ENCODE data around the gene STX17.
A peak's percentile ranks its signal among the peaks of the same experiment; 100 is the strongest.

STX17 gene

GRCh38 chr9:99948896-99949295, 42.4 kb downstream of the STX17 start:
- CTCF ChIA-PET = interaction anchor here (0.5 to 2.5 kb wide), 3 partner anchors 11 to 767 kb away, joined by 3 to 16 read pairs (median 13); no protein-coding TSS in a partner anchor

GRCh38 chr9:99953861-99954507, 47.5 kb downstream of the STX17 start:
- TF ChIP-seq, protein P1, sequence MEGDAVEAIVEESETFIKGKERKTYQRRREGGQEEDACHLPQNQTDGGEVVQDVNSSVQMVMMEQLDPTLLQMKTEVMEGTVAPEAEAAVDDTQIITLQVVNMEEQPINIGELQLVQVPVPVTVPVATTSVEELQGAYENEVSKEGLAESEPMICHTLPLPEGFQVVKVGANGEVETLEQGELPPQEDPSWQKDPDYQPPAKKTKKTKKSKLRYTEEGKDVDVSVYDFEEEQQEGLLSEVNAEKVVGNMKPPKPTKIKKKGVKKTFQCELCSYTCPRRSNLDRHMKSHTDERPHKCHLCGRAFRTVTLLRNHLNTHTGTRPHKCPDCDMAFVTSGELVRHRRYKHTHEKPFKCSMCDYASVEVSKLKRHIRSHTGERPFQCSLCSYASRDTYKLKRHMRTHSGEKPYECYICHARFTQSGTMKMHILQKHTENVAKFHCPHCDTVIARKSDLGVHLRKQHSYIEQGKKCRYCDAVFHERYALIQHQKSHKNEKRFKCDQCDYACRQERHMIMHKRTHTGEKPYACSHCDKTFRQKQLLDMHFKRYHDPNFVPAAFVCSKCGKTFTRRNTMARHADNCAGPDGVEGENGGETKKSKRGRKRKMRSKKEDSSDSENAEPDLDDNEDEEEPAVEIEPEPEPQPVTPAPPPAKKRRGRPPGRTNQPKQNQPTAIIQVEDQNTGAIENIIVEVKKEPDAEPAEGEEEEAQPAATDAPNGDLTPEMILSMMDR (IDR thresholded peaks at IDR 0.05; ENCODE audit: insufficient read depth, low read length, missing control alignments) = no peak
- POLR2A ChIA-PET = no interaction called here
- CTCF ChIA-PET = no interaction called here
- H3K4me3 ChIP-seq (ENCODE audit: low read depth, low read length) = no peak overlapping the region
- DNase-seq (ENCODE audit: low read depth, low spot score) = no peak

More at GRCh38 chr9:99948896-99949295, 42.4 kb downstream of the STX17 start:
- DNase-seq (ENCODE audit: low read depth, low spot score) = no peak
- TF ChIP-seq, protein P1 (IDR thresholded peaks at IDR 0.05; ENCODE audit: insufficient read depth, low read length, missing control alignments) = no peak
- no peak overlapping the region for H3K4me3 ChIP-seq (ENCODE audit: low read depth, low read length)
- POLR2A ChIA-PET = no interaction called here

DNA sequence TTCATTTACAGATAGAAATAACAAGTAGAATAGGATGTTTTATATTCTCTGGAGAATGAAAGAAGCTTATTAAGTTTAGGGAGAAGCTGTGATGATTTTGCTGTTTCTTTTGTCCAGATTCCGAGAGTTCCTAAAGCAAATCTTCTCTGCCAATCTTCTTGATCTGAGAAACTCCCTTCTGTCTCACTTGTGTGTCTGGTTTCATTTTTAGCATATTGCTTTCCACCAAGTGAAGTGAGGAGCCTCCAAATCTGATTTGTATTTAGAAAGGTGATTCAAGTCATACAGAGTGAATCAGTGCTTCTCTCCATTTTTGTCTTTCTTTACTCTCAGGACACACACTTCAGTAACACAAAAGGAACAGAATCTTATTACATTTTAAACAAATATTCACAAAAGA, 48.4 kb downstream of the STX17 start:
- CTCF ChIA-PET = no interaction called here
- POLR2A ChIA-PET = no interaction called here
- DNase-seq (ENCODE audit: low read depth, low spot score) = no peak
- TF ChIP-seq, protein P1 (IDR thresholded peaks at IDR 0.05; ENCODE audit: insufficient read depth, low read length, missing control alignments) = no peak
- no peak overlapping the region for H3K4me3 ChIP-seq (ENCODE audit: low read depth, low read length)

DNA sequence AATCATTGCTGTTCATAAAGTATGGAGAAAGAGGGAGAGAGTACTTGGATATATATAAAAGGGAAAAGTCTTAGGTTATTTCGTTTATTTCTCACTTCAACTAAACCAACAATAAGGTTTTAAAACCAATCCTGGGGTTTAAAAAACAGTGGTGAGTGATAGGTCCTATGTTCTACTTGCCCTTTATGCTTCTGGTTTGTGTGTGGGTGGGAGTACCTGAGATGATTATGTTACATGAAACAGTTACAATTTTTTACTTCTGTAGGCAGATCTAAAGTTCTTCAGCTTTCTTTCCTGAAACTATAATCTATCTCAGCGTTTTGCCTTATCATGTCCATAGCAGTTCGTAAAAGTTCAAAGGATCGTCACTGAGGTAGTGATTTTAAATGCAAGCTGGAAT, 49.2 kb downstream of the STX17 start:
- ChIA-PET CTCF (interaction anchor here (0.6 to 1.2 kb wide), 2 partner anchors 8 to 115 kb away, joined by 3 to 4 read pairs; no protein-coding TSS in a partner anchor), POLR2A (no interaction called here)
- no peak for DNase-seq (ENCODE audit: low read depth, low spot score)
- H3K4me3 ChIP-seq (ENCODE audit: low read depth, low read length) = no peak overlapping the region
- TF ChIP-seq, protein P1 (IDR thresholded peaks at IDR 0.05; ENCODE audit: insufficient read depth, low read length, missing control alignments) = no peak

- no peak overlapping the region for H3K4me3 ChIP-seq (ENCODE audit: low read depth, low read length)
- CTCF ChIA-PET = interaction anchor here (0.7 to 1.0 kb wide), 2 partner anchors 15 to 778 kb away, joined by 3 to 6 read pairs; no protein-coding TSS in a partner anchor
- no peak for DNase-seq (ENCODE audit: low read depth, low spot score)
- POLR2A ChIA-PET = no interaction called here
- TF ChIP-seq, protein P1 (IDR thresholded peaks at IDR 0.05; ENCODE audit: insufficient read depth, low read length, missing control alignments) = no peak
Observed at GRCh38 chr9:99962680-99963261, 56.3 kb downstream of the STX17 start.

DNA sequence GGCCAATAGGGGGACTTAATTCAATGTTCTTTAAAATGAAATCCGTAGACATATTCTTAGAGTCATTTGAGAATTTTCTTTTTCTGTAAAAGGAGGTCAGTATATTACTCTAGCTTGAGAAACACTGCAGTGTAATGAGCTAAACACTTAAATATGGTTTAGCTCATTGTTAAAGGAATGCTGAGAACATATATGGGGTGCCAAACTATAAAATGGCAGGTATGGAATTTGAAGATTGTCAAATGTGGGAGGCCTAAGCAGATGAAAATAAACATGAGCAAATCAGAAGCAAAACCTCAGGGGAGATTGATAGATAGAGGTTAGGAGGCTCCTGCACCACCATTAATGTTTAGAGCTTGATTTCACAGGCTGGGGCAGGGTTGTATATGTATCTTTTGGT, 57.9 kb downstream of the STX17 start:
- H3K4me3 ChIP-seq (ENCODE audit: low read depth, low read length) = no peak overlapping the region
- TF ChIP-seq, protein P1 (IDR thresholded peaks at IDR 0.05; ENCODE audit: insufficient read depth, low read length, missing control alignments) = no peak
- peak; percentile 37 for DNase-seq (ENCODE audit: low read depth, low spot score)
- CTCF ChIA-PET = interaction anchor here (1.0 to 1.1 kb wide), 2 partner anchors 9 to 17 kb away, joined by 3 to 4 read pairs; no protein-coding TSS in a partner anchor
- POLR2A ChIA-PET = interaction anchor here (0.6 kb wide), 1 partner anchor 9 kb away, joined by 3 read pairs; no protein-coding TSS in a partner anchor

Measured in AG04449 (cell line).